ENCODE data around the gene NR6A1.

DNA sequence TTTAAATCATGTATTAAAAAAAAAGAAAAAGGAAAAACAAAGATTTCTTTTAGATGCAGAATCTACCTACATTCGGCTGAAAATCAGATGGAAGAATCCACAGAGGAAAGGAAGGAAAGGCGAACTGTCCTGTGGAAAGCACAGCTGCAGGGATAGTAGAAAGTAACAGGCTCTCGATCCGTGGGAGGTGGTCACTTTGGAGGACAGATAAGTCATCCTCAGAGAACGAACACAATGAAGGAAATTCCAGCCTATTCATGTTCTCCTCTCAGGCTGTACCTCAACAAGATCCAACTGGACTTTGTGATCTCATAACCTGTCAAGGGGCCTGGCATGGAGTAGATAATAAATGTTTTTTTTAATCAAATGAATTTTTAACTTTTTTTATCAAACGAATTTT is 72.8 kb downstream of the NR6A1 start:
- TF ChIP-seq, protein P1, sequence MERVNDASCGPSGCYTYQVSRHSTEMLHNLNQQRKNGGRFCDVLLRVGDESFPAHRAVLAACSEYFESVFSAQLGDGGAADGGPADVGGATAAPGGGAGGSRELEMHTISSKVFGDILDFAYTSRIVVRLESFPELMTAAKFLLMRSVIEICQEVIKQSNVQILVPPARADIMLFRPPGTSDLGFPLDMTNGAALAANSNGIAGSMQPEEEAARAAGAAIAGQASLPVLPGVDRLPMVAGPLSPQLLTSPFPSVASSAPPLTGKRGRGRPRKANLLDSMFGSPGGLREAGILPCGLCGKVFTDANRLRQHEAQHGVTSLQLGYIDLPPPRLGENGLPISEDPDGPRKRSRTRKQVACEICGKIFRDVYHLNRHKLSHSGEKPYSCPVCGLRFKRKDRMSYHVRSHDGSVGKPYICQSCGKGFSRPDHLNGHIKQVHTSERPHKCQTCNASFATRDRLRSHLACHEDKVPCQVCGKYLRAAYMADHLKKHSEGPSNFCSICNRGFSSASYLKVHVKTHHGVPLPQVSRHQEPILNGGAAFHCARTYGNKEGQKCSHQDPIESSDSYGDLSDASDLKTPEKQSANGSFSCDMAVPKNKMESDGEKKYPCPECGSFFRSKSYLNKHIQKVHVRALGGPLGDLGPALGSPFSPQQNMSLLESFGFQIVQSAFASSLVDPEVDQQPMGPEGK (CRISPR knock-in tag; IDR thresholded peaks at IDR 0.05; ENCODE audit: borderline replicate concordance), result no peak
- TF ChIP-seq, protein P2, sequence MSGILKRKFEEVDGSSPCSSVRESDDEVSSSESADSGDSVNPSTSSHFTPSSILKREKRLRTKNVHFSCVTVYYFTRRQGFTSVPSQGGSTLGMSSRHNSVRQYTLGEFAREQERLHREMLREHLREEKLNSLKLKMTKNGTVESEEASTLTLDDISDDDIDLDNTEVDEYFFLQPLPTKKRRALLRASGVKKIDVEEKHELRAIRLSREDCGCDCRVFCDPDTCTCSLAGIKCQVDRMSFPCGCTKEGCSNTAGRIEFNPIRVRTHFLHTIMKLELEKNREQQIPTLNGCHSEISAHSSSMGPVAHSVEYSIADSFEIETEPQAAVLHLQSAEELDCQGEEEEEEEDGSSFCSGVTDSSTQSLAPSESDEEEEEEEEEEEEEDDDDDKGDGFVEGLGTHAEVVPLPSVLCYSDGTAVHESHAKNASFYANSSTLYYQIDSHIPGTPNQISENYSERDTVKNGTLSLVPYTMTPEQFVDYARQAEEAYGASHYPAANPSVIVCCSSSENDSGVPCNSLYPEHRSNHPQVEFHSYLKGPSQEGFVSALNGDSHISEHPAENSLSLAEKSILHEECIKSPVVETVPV (CRISPR knock-in tag; IDR thresholded peaks at IDR 0.05), result no peak
- TF ChIP-seq ZFP3 (CRISPR knock-in tag; IDR thresholded peaks at IDR 0.05), result no peak

Measured in SK-N-SH treated with all-trans-retinoic acid at 6 μM for 48 hours (cell line).